CD4-positive, alpha-beta T cell treated with Interleukin-17A for 4 hours (primary cell): ENCODE measurements around the gene GGN.
A peak's percentile ranks its signal among the peaks of the same experiment; 100 is the strongest.
"Not testable (repeated sequence)": the region's sequence is repeated elsewhere in the genome, so short reads cannot be mapped to it uniquely, and the experiment has no call there.

ENCODE experiments used
- DNase-seq: peaks from one replicate; pipeline ENCODE4 v3.0.0-alpha.2; 2020; ENCODE audit warnings: mixed read lengths

Gene GGN

DNA sequence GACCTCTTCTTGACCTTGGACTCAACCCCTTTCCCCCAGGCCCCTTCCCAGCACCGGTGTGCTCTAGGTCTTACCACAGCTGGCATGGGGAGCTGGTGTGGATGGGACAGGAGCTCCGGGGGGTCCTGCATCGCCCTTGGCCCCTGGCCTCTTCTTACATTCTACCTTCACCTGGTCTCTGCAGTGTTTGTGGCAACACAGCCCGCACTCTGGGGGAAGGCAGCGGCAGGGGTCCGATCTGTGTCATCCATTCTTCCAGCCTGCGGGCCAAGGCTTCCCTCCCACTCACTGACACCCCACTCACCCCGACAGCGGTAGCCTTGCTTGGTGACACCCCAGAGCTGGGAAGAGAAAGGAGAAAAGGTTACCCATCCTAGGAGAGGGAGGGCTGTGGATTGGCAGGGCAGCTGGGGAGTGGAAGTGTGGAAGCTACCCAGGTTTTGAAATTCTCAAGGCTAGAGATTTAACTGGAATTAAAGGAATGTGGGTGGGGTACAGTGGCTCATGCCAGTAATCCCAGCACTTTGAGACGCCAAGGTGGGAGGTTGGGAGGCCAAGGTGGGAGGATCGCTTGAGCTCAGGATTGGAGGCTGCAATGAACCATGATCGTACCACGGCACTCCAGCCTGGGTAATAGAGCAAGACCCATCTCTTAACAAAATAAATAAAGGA lies 23.3 kb upstream of the GGN start:
- DNase-seq = no peak

DNA sequence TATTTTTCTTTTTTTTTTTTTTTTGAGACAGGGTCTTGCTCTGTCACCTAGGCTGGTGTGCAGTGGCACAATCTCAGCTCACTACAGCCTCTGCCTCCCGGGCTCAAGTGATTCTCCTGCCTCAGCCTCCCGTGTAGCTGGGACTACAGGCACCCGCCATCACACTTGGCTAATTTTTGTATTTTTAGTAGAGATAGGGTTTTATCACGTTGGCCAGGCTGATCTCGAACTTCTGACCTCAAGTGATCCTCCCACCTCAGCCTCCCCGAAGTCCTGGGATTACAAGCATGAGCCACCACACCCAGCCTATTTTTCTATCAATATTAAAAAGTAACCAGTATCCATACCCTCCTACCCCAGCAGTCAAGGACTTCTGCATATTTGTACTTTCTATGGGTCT lies 22.6 kb upstream of the GGN start:
- DNase-seq = not testable (repeated sequence)

DNA sequence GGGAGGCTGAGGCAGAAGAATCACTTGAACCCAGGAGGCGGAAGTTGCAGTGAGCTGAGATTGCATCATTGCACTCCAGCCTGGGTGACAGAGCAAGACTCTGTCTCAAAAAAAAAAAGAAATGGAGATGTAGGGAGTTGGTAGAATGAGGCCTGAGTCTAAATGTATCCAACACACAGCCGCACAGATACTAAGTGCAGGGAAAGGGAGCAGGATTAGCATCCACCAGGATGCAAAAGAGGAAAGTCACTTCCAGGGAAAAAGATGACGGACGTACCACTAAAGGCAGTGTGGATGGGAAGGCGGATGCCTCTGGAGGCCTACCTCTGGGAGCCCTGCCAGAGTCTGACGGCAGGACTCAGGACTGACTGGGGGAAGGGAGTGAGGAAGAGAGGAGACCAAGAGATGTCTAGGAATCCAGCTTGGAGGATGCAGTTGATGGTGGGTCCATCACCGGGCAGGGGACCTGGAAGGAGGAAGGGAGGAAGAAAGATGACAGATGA lies 21.8 kb upstream of the GGN start:
- no peak for DNase-seq

DNA sequence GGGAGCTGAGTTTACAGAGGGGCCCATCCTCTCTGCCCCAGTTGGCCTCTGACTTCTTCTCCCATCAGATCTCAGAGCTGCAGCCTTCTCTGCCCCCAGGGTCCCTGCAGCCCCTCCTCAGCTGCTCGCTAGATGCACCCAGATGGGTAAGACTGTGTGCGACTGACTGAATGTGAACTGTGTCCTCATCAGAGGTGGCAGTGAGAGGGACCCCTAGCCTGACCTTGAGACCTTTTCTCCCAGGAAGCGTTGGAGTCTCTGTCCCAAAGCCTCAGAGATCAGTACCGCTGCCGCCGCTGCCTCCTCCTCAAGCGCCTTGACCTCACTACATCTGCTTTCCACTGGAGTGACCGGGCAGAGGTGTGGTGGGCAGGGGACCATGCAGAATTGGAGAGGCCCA lies 17.4 kb upstream of the GGN start:
- DNase-seq = no peak

DNA sequence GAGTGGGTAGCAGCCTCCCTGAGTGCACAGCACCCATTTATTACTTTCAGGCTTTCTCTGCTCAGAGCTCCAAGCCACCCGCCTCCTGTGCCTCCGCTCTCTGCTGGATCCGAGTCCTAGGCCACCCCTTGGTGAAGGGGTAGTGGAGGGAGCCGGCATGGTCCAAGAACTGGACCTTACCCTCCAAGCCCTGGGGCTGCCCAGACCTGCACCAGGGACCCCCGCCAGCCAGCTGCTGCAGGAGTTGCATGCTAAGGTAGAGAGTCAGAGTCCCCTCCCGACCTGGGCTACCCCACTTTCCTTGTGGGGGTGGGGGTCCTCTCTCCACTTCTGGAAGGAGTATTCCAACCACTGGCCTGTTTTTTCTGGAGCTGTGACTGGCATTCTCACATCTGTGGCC lies 17.0 kb upstream of the GGN start:
- DNase-seq = no peak

DNA sequence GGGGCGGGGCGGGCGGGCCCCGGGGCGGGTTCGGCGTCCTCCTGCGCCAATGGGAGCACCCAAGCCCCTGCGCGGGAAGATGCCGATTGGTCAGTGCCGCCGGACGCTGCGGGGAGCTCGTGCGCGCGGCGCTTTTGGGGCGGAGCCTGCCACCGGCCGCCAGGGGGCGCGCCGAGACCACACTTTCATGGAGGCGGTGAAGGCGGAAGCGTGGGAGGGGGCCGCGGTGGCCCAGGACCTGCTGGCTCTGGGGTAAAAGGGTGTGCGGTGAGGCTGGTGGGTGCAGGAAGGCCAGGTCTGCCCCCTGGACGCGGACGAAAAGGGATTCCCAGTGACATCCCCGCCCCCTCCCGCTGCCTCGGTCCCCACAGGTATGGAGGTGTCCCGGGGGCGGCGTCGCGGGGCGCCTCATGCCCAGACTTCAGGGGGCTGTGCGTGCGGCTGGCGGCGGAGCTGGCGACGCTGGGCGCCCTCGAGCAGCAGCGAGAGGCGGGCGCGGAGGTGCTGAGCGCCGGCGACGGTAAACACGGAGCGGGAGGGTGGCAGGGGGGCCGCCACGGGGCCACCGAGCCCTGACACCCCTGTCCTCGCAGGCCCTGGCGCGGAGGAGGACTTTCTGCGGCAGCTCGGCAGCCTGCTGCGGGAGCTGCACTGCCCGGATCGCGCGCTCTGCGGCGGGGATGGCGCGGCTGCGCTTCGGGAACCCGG lies 15.3 kb upstream of the GGN start, which contains the start of gene FAM98C:
FAM98C (plus strand) TSS at position 127 of the 708 bp plus-strand sequence; CDS start at position 188, 61 bp downstream.
- DNase-seq = peak; percentile 99

DNA sequence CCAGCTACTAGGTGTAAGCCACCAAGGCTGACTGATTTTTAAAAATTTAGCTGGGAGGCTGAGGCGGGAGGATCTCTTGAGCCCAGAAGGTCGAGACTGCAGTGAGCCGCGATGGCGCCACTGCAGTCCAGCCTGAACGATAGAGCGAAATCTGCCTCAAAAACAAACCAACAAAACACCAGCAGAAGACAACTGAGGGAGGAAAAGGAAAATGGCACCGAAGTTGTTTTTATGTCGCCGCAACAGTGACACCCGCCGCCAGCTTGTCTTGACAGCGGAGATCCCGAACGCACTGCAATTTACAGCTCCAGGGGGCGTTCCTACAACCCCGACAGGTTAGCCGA lies 14.8 kb upstream of the GGN start:
- DNase-seq = no peak

DNA sequence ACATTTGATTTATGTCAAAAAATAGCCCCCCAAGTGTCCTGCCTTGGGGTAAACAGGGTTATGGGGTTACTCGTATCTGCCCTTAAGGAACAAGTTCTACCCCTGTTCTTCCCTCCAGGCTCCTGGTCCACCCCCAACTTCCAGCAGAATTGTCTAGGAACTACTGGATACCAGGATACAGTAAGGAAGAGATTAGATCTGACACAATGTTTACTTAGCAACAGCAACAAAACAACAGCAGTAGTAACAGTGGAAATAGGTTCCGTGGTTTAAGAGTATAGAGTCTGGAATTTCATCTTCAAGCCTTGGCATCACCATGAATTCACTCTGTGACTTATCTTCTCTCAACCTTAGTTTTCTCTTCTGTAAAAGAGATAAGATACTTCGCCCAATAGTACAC lies 13.3 kb upstream of the GGN start:
- DNase-seq = no peak

DNA sequence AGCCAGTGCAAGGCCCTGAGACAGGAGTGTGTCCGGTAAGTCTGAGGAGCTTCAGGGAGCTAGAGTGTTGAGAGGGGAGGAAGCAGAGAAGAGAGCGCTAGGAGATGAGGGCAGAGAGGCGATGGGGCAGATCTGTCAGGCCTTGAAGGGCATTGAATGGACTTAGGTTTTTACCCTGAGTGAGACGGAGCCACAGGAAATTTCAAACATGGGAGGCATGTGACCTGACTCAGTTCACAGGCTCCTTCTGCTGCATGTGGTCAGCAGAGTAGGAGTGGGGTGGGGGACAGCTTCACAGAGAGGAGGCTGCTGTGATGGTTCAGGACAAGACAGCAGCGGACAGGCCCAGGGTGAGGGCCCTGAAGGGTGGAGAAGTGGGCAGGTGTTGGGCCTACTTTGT lies 12.5 kb upstream of the GGN start:
- no peak for DNase-seq

DNA sequence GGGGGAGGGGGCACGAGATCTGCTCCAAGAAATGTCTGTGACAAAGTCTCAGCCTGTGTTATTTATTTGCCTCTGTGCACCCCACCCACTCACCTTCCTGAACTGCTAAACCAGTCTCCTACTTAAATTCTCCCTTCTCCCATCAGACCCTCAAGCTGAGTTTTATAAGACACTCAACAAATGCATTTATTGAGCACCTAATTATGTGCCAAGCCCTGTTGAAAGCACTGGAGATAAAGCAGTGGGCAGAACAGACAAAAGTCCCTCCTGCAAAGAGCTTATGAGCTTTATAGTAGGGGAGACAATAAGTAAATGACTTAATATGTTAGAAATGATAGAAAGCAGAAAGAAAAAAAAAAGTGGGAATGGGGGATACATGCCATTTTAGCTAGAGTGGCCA lies 11.7 kb upstream of the GGN start:
- DNase-seq = no peak

DNA sequence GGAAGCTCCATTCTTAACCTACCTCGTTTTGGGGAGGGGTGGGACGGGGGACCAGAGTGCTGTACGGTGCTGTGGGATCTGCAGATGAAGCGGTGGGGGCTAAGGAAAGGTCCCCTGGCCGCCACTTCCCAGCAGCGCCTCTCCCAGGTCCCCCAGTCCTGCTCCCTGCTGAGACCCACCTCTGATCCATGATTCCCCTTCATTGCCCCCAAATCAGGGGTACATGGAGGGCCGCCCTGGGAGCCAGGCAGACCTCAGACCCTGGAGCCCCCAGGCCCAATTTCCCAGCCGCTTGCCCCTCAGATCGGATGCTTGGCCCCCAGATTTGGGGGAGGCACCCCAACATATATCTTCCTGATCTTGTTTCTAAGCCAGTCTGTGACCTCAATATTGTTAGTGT lies 11.2 kb upstream of the GGN start:
- no peak for DNase-seq

DNA sequence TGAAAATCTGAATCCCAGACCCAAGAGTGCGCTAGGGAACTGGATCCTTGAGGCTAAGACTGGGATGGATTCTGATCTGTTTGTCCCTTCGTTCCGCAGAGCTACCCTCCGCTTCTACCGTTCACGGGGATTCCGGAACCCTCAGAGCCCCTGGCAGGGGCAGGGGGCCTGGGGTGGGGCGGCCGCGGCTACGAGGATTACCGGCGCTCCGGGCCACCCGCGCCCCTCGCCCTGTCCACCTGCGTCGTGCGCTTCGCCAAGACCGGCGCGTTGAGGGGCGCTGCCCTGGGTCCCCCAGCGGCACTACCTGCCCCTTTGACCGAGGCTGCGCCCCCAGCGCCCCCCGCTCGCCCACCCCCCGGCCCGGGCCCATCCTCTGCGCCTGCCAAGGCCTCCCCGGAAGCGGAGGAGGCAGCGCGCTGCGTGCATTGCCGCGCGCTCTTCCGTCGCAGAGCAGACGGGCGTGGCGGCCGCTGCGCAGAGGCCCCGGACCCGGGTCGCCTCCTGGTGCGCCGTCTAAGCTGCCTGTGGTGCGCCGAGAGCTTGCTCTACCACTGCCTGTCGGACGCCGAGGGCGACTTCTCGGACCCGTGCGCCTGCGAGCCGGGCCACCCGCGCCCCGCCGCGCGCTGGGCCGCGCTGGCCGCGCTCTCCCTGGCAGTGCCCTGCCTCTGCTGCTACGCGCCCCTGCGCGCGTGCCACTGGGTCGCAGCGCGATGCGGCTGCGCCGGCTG lies 7.7 kb upstream of the GGN start:
- peak; percentile 66 for DNase-seq

DNA sequence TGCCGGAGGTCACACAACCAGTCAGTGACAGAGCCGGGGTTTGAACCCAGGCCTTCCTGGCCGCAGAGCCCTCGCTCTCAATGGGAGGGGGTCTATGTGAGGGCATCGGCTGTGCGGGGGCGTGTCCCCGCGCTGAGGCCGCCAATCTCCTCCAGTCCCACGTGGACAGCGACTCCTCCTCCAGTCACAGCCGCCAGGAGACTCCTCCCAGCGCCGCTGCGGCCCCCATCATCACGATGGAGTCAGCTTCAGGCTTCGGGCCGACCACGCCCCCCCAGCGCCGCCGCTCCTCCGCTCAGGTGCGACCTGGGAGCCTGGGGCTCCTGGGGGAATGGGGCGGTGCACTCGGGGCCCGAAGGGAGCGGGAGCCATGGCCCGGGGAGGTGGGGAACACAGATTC lies 6.7 kb upstream of the GGN start:
- DNase-seq = peak; percentile 77

DNA sequence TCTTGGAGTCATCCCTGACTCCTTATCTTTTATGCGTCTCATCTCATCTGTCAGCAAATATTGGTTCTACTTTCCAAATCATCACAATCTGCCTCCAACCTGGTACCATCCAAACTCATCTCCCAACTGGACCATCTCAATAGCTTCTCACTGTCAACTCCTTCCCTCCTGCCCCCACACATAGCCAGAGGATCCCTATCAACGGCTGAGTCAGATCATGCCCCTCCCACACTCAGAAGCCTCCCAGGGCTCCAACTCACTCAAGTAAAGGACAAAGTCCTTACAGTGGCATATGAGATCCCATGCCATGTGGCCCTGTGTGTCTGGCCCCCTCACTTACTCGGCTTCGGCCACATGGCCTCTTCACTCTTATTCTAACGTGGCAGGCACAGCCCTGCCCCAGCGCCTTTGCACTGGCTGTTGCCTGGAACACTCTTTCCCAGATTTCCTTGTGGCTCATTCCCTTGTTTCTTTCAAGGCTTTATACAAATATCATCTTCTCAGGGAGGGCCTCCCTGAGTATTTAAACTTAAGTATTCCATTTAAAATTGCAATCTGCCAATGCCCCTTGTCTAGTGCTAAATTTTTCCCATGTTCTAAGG lies 5.0 kb upstream of the GGN start:
- no peak for DNase-seq

DNA sequence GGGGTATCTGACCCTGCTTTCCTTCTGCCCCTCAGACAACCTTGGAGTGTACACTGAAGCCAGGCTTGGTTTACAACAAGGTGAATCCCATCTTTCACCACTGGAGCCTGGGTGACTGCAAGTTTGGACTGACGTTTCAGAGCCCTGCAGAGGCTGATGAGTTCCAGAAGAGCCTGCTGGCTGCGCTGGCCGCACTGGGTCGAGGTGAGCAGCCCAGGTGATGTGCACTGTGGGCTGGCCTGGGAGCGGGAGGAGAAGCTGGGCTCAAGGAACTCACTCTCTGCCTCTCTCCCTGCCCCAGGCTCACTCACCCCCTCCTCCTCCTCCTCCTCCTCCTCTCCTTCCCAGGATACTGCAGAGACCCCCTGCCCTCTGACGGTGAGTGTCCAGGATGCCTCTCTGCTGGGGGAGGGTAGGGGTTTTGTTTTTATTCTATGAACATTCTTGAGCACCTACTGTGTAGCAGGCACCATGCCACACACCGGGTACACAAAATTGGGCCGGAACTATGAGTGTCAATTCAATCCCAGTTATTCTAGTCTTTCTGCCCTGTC lies 4.2 kb upstream of the GGN start:
- DNase-seq = no peak

DNA sequence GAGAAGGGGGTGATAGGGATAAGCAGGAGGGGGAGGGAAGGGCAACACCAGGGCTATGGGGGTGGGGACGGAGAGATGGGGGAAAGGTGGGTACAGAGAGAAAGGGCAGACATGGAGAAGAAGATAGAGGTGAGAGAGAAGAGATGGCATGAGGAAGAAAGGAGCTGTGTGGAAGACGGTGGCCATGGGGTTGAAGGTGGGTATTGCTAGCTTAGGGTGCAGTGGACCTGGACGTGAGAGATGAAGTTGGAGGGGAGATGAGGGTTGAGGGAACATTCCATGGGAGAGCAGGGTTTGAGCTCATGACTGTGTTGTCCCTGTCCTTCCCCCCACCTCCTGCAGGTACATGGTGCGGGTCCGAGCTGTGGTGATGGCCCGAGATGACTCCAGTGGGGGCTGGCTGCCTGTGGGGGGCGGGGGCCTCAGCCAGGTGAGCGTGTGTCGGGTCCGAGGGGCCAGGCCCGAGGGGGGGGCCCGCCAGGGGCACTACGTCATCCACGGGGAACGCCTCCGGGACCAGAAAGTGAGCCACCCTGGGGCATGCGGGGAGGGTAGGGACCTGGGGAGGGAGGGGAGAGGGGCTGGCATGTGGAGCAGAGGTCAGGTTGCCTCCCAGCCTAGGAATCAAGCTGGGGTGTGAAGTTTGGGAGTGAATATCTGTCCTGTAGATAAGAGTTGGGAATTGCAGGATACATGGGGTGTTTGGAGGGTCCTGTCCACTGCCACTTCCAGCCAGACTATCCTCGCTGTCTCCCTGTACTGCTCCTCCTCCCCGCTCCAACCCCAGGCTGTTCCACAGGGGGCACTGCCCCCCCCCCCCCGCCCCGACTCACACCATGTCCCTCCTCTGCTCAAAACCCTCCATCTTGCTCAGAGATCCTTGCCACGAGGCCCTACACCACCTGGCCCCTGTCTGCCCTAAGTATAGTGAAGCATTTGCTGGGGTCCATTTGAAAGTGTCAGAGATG lies 2.4 kb upstream of the GGN start:
- DNase-seq = no peak

DNA sequence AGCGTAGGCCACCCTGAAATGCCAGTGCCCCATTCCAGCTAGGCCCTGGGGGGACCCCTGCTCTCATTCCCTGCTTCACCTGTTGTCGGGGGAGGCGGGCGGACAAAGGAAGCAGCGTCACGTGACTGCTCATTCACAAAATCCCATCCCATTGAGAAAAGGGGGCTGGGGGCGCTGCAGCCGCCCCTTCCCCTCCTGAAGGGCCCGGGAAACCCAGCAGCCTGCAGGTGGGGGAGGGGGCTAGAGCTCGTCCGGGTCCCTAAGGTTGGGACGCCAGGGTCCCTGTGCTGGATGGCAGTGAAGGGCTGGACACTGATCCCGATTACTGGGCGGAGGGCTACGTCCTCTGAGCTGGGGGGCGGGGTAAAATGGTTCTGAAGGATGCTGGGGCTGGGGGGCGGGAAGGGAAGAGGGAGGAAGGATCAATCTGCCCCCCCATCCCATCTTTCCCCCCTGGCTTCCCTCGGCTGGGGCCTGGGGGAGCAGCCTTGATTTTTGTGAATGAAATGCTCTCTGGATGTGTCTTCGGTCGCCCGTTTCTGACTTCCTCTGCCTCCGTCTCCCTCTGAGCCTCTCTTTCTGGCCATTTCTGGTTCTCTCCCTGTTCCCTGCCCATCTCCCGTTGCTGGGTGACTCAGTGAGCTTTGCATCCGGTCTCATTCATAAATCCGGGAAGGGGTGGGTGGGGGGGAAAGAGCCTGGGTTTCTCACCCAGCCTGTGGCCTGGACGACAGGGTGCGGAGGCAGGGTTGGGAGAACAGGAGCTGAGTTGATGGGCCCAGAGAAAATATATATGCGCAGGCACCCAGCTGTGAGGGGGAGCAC lies 1.5 kb upstream of the GGN start:
- no peak for DNase-seq

DNA sequence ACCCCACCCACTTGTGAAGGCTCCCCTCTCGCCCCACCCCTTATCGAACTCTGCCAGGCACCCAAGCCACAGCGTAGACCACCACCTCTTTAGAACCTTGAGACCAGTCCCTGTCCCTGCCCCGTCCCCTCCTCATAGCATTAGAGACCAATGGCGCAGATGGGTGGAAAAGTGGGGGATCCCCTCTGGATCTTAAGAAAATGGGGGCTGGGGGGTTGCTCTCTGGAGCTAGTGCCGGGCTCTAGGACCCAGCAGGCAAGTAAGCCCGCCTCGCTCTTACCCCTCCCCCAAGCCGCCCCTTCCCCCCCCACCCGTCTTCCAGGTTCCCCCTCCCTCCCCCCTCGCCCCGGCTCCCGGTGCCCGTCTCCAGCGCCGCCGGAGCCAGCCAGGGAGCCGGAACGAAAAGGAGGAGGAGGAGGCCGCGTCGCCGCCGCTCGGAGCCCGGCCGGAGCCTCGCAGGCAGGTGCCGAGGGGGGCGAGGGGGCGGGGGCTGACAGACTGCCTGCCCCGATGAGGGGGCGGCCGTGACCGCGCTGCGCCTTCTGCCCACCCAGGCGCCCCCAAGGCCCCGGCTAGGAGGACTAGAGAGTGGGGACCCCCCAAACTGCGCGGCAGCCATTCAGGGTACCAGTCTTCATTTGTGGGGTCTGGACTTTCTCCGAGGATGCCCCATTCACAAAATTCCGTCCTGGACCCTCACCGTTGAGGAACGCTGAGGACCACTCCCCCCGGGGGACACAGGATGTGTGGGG lies 691 bp upstream of the GGN start, which contains the start of gene SPRED3:
SPRED3 (plus strand) TSS at position 349 of the 752 bp plus-strand sequence. CDS start 1,606 bp downstream, outside the sequence.
- peak; percentile 53 for DNase-seq

DNA sequence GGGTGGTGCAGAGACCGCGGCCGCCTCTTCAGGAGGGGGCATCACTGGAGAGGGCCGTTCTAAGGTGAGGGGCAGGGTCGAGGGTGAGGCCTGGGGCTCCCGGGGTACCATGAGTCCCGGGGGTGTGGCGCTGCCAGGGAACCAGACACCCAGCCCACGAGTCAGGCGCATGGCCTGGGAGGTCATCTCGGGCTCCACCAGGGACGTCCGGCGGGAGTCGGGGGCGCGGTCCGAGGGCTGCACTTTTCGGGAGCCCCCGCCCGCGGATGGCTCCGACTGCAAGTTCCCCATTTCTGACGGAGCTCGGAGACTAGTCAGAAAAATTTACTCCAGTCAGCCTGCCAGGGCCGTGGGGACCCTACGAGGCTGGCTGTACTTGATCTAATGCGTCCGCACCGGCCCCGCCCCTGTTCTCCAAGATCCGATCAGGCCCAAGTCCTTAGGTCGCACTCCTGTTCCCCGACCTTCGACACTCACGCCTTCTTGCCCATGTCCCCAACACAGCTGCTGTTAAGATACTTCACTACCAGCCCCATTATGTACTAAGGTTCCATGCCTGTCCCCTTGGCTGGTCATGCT lies 774 bp downstream of the GGN start:
- no peak for DNase-seq
